ENCODE measurements around the gene MUC5B. TPM values are rescaled to one million over a fixed set of nuclear protein-coding genes. Genes with fewer than 3 reads are reported as not detected.

MUC5B gene
- total and polyA plus RNA-seq, 8 donors: 0.06 to 33.4 (median 0.27) TPM

- DNase-seq (no peak), ATAC-seq (no peak)
- Histone ChIP-seq H3K9me3 (no peaks in the 10 kb centered on the region), H3K27me3 (no peaks in the 10 kb centered on the region), H3K4me3 (no peak overlapping the region), H3K36me3 (peaks cover 0 to 21% of the 10 kb centered on the region in 2 donors), H3K4me1 (peaks cover 31 to 83% of the 10 kb centered on the region in 2 donors), H3K27ac (peak overlapping the region in 1 of 2 donors; percentile 29)
- intact Hi-C loops (cut with DNase I): no loop called here
- TF ChIP-seq, protein P1, sequence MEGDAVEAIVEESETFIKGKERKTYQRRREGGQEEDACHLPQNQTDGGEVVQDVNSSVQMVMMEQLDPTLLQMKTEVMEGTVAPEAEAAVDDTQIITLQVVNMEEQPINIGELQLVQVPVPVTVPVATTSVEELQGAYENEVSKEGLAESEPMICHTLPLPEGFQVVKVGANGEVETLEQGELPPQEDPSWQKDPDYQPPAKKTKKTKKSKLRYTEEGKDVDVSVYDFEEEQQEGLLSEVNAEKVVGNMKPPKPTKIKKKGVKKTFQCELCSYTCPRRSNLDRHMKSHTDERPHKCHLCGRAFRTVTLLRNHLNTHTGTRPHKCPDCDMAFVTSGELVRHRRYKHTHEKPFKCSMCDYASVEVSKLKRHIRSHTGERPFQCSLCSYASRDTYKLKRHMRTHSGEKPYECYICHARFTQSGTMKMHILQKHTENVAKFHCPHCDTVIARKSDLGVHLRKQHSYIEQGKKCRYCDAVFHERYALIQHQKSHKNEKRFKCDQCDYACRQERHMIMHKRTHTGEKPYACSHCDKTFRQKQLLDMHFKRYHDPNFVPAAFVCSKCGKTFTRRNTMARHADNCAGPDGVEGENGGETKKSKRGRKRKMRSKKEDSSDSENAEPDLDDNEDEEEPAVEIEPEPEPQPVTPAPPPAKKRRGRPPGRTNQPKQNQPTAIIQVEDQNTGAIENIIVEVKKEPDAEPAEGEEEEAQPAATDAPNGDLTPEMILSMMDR (IDR thresholded peaks at IDR 0.05): no peak
Observed at GRCh38 chr11:1306186-1307162, 83.6 kb downstream of the MUC5B start.

GRCh38 chr11:1307163-1307870 is 84.5 kb downstream of the MUC5B start:
- H3K4me1 ChIP-seq: peaks cover 28 to 77% of the 10 kb centered on the region in 2 donors
- intact Hi-C loops (cut with DNase I): no loop called here
- H3K27ac ChIP-seq: peak overlapping the region in 1 of 2 donors; percentile 29

DNA sequence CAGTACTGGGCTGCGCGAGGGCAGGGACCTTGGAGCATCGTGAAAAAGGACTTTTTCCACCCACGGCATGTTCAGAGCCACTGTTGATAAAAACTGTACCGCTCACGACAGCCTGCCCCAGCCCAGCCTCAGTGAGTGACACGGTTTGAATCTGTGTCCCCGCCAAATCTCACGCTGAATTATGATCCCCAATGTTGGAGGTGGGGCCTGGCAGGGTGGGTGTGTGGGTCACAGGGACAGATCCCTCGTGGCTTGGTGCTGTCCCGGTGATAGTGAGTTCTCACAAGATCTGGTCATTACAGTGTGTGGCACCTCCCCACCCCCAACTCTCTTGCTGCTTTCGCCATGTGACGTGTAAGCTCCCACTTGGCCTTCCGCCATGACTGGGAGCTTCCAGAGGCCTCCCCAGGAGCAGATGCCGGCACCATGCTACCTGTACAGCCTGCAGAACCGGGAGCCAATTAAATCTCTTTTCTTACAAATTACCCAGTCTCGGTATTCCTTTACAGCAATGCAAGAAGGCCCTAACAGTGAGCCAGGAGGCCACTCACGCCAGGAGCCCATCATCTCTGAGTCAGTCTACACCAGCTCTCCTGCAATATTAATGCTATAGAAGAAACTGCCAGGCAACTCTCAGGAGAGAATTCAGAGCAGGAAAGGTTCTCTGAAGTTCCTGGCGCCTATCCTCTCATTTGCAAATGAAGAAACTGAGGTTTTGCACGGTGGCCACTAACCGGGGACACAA is 85.3 kb downstream of the MUC5B start:
- TF ChIP-seq, protein P1 (IDR thresholded peaks at IDR 0.05): no peak
- no peak for ATAC-seq
- H3K4me3 ChIP-seq: peak overlapping the region; percentile 76 to 90
- intact Hi-C loops (cut with DNase I): no loop called here
- DNase-seq: no peak
- peak overlapping the region in 1 of 2 donors; percentile 95 for H3K27ac ChIP-seq
- peaks cover 0 to 8% of the 10 kb centered on the region in 2 donors for H3K9me3 ChIP-seq
- no peaks in the 10 kb centered on the region for H3K27me3 ChIP-seq
- H3K4me1 ChIP-seq: peaks cover 22 to 68% of the 10 kb centered on the region in 2 donors
- H3K36me3 ChIP-seq: peaks cover 0 to 20% of the 10 kb centered on the region in 2 donors

More at GRCh38 chr11:1307163-1307870, 84.5 kb downstream of the MUC5B start:
- H3K36me3 ChIP-seq: peaks cover 0 to 21% of the 10 kb centered on the region in 2 donors
- TF ChIP-seq, protein P1 (IDR thresholded peaks at IDR 0.05): no peak
- DNase-seq (peak in 1 of 4 donors; percentile 87), ATAC-seq (no peak)
- H3K27me3 ChIP-seq: no peaks in the 10 kb centered on the region
- peaks cover 0 to 8% of the 10 kb centered on the region in 2 donors for H3K9me3 ChIP-seq
- H3K4me3 ChIP-seq: peak overlapping the region in 1 of 2 donors; percentile 4

DNA sequence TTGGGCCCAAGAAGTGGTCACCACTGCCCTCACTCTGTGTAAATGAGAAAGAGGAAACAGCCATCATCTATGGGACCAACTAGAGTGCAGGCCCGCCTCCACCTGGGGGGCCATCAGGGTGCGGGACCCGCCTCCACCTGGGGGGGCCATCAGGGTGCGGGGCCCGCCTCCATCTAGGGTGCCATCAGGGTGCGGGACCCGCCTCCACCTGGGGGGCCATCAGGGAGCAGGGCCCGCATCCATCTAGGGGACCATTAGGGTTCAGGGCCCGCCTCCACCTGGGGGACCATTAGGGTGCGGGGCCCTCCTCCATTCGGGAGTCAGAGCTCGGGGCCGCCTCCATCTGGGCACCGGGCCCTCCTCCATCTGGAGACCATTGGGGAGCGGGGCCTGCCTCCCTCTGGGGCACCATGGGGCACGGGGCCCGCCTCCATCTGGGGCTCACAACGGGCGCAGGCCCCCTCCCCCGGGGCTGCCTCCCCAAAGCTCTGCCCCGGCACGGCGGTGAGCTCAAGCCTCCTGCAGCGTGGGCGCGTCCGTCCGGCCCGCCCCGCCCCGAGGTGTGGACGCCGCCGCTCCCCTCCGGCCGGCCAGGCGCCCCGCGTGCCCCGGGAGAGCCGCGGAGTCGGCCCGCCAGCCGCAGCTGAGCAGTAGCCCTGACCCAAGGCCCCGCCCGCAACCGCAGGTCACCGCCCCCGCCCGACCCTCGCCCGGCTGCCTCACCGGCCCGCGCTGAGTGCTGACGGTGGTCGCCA is 86.1 kb downstream of the MUC5B start:
- H3K9me3 ChIP-seq: peaks cover 0 to 8% of the 10 kb centered on the region in 2 donors
- H3K36me3 ChIP-seq: peaks cover 0 to 16% of the 10 kb centered on the region in 2 donors
- TF ChIP-seq, protein P1 (IDR thresholded peaks at IDR 0.05): no peak
- no peak for DNase-seq
- no peaks in the 10 kb centered on the region for H3K27me3 ChIP-seq
- peaks cover 16 to 61% of the 10 kb centered on the region in 2 donors for H3K4me1 ChIP-seq
- ATAC-seq: peak; percentile 49
- peak overlapping the region; percentile 76 to 90 for H3K4me3 ChIP-seq
- peak overlapping the region; percentile 91 to 95 for H3K27ac ChIP-seq
- intact Hi-C loops (cut with DNase I): no loop called here
